Kidney capillary endothelial cell (primary cell): ENCODE data around the gene MUC4.
"Not testable (repeated sequence)": the region's sequence is repeated elsewhere in the genome, so short reads cannot be mapped to it uniquely, and the experiment has no call there.

Experiments used
- DNase-seq: peaks from one replicate; pipeline ENCODE4 v3.0.0-alpha.2; 2018; ENCODE audit warnings: low spot score

MUC4 gene

DNA sequence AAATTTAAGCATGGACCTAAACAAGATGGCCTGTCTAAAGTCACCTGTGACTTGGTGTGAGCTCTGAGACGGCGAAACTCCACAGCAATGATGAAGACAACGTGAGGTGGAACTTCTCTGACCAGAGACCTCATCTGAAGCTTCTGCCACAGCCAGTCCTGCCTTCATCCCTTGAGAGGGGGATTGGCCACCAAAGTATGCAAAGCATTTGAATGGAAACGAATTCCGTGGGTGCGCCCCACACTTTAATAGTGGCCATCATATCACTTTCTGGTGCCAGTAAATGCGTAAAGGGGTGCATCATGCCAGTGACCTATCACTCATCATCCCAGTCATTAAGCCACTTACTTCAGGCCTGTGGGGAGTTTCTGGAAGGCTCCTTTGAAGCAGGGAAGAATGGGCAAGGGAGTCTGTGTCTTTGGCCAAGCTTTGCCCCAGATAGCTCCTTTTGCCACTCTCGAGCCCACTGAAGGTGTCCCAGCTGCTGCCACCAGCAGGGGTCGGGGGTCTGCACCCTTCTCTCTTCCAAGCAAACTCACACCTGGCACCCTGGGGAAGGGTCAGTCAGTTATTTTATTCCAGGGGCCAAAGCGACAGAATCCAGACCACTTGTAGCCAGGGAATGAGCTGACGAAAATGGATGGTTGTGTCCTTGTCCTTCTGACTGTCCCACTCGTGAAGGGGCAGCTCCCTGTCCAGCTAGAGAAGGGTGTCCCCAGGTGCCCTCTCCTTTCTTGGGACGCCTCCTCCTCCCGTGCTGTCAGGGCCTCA lies 73.3 kb downstream of the MUC4 start:
- DNase-seq, result no peak

DNA sequence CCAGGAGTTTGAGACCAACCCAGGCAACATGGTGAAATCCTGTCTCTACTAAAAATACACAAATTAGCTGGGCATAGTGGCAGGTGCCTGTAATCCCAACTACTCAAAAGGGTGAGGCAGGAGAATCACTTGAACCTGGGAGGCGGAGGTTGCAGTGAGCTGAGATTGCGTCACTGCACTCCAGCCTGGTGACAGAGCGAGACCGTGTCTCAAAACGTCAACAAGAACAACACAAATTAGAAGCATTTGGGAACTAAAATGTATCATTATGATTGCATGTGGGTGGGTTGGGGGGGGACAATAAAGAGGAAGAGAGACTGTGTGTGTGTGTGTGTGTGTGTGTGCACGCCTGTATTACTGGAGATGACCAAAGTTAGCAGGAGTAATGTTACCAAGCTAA lies 73.9 kb downstream of the MUC4 start:
- not testable (repeated sequence) for DNase-seq

DNA sequence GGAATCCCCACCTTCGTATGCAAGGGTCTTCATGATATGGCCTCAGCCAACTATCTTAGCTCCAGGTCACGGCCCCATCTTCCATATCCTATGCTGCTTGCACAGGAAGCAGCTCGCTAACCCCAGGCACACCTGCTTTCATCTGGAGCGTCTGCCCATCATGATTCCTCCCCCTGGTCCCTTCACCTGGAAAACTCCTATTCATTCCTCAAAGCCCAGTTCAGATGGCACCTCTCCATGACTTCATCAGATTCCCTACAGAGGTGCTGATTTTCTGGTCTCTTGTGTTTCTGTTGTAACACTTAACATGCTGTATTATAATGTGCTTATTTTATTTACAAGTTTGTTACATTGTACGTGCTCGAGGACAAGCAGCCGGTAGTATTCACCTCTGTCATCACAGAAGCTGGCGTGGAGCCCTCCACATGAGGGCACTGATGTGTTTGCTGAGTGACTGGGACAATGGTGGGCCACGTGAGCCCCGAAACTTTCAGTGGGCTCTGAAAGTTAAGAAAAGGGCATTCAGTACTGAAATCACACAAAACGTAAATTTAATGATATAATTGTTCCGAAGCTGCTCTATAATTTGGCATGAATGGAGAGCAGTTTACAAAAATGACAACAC lies 74.8 kb downstream of the MUC4 start:
- no peak for DNase-seq

DNA sequence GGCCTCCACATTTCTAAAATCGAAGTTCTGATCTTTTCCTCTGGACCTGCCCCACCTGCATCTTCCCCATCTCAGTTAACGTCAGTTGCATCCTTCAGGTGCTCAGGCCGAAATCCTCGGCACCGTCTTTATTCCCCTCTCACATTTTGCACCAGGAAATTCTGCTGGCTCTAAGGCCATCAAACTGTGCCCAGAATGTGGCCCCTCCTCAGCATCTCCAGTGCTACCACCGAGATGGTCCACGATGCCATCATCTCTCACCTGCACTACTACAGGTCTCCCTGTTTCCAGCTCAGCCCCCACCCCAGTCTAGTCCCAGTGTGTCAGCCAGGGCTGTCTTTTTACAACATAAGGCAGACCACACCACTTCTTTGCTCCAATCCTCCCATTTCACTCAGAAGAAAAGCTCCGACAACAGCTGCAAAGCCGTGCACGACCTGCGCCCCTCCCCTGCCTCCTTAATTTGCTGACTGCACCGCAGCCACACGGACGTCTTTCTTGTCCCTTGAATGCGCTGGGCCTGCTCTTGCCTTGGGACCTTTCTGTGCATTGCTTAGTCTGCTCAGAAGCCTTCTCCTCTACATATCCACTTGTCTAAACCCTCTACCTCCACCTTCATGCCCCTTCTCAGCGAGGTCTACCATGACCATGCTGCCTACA lies 76.6 kb downstream of the MUC4 start:
- DNase-seq, result no peak

DNA sequence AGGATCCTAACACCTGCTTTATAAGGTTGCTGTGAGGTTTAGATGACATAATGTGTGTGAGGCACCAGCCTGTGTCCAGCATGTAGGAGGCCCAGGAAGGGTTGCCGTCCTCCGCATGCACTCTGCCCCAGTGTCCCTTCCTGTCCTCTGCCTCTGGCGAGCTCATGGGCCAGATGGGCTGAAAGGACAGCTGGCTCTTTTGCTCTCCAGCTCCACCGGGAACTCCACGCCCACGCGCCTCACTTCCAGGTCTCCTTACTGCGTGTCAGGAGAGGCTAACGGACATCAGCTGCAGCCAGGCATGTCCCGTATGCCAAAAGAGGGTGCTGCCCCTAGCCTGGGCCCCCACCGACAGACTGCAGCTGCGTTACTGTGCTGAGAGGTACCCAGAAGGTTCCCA lies 78.8 kb downstream of the MUC4 start:
- no peak for DNase-seq

DNA sequence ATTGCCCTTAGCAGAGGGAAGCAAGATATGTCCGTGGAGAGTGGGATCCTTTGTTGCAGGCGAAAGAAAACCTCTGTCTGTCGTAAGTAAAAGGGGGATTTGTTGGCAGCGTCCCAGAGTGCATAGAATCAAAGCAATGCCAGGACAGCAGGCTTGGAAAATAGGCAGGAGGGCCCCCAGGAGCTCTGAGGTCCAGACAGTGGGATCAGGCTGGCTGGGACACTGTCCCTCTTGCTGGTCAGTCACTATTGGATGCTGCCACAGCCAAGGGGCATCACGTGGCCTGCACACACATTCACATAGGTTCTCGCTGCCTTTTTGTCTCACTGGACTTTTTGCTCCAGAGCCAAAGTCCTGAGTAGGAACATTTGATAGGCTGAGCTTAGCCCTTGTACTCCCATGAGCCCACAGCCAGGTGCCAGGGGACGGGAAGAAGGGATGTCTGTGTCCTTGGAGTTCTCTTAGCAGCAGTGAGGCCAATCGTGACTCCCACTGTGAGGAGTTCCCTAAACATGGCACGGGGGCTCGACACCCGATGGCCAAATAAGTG lies 80.3 kb downstream of the MUC4 start:
- DNase-seq, result no peak

DNA sequence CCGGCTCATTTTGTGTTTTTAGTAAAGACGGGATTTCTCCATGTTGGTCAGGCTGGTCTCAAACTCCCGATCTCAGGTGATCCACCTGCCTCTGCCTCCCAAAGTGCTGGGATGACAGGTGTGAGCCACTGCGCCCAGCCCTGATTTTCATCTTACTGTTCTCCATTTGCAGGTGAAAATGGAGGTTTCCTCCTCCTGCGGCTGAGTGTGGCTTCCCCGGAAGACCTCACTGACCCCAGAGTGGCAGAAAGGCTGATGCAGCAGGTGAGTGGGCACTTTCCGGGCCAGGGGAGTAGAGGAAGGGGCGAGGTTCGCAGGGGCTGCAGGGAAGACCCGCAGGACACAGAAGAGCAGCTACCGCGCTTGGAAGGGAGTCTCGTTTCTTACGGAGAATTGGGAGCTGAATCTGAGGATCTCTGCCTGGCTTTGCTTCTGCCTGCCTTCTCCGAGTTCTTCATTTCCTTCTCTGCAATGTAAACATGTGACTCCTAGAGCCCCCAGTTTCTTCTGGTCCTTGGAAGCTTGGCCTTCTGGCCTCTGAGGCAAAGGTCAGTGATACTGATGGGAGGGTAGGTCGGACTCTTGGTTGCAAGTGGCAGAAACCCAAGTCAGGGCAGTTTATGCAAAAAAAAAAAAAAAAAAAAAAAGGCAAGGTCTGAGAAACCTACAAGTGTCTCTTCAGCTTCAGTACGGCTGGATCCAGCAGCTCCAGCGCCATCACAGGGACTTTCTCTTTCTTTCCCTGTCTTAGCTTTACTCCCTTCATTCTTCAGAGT lies 82.1 kb downstream of the MUC4 start:
- no peak for DNase-seq

DNA sequence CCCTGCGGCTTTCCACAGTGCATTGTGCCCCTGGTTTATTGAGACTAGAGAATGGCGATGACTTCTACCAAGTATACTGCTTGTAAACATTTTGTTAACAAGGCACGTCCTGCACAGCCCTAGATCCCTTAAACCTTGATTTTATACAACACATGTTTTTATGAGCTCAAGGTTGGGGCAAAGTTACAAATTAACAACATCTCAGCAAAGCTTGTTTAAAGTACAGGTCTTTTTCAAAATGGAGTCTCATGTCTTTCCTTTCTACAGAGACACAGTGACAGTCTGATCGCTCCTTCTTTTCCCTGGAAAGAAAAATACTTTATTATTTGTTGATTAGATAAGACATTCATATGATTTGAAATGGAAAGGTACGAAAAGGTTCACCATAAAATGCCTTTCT lies 82.9 kb downstream of the MUC4 start:
- DNase-seq, result not testable (repeated sequence)

DNA sequence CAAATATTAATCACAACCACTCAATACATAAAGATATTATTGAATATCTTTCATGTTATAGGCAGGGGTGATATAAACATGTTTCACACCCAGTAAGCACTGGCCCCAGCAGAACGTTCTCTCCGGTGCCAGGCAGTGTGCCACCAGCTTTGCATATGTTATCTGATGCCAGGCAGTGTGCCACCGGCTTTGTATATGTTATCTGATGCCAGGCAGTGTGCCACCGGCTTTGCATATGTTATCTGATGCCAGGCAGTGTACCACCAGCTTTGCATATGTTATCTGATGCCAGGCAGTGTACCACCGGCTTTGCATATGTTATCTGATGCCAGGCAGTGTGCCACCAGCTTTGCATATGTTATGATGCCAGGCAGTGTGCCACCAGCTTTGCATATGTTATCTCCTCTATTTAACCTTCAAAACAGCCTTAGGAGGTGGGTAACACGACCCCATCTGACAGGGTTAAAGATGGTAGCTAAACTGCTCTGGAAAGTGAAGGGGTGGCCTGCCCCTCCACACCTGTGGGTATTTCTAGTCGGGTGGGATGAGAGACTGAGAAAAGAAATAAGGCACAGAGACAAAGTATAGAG lies 84.0 kb downstream of the MUC4 start:
- DNase-seq, result no peak

DNA sequence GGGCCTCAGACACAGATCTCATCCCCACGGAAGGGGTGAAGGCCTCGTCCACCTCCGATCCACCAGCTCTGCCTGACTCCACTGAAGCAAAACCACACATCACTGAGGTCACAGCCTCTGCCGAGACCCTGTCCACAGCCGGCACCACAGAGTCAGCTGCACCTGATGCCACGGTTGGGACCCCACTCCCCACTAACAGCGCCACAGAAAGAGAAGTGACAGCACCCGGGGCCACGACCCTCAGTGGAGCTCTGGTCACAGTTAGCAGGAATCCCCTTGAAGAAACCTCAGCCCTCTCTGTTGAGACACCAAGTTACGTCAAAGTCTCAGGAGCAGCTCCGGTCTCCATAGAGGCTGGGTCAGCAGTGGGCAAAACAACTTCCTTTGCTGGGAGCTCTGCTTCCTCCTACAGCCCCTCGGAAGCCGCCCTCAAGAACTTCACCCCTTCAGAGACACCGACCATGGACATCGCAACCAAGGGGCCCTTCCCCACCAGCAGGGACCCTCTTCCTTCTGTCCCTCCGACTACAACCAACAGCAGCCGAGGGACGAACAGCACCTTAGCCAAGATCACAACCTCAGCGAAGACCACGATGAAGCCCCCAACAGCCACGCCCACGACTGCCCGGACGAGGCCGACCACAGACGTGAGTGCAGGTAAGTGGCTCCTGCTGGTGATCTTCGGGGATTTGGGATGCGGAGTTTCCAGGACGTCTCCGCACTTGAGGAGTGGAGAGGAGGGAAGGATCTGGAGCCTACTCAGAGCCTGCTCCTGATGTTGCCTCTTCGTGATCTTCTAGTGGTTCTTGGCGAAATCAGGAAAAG lies 85.6 kb downstream of the MUC4 start:
- DNase-seq, result not testable (repeated sequence)

DNA sequence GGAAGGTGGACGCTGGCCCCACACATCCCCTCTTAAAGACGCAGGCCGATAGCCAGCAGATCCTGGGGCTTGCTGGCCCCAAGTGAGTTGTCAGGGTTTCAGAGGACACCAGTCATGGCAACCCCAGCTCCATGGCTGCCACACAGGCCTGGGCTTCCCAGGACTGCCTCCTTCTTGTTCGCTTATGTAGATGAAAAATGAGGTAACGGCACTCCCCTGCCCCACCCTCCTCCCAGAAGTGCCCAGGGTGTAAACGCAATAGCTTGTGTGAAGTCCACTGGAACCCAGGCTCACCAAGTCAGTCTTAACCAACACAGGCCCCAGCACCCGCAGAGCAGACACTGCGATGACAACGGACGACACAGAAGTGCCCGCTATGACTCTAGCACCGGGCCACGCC lies 87.4 kb downstream of the MUC4 start:
- not testable (repeated sequence) for DNase-seq

DNA sequence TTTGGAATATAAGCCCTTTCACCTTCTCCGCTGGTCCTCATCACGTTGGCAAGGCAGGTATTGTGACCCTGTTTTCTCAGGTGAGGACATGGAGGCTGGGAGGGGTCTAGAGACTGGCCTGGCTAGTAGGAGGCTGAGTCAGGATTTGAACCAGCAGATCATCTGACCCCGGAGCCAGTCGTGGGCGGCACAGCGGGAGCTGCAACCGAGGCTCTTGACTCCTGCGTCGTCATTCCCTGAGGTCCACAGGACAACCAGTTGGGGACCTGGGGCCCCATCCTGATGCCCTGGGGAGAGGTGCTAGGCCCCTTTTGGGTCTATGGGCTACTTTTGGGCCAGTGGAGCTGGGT lies 88.8 kb downstream of the MUC4 start:
- not testable (repeated sequence) for DNase-seq

DNA sequence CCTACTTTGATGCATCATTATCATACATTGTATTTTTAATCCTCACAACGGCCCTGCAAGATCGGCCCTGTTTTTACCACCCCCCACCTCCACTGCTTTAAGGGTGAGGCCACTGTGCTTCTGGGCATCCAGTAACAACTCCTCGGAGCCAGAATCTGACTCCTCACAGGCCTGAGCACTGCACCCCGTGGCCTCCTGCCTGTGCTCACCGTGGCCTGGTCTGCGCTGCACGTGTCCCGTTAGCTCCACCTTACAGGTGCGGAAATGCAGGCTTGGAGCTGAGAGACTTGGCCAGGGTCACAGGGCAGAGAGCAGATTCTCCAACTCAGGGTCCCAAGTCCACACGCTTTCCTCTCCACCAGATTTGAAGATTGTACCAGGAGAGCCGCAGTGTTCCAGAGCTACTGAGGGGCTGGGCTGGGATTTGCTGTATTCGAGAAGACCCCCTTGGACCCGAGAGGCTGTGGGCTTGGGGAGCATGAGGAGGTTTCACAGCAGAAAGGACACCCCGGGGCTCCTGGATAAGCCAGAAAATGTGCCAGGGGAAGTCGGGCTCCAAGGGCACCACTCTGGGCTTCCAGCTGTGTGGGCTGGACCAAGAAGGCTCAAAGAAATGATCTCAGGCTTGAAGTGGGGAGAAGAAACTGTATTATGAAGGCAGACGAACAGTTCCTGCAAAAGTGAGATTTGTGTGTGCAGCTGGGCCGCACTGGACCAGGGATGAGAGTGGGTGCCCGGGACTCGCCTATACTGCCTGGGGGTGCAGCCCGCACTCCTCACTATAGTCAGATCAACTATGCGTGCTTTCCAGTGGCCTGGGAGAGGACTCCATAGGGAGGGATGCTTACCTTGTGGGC lies 89.4 kb downstream of the MUC4 start:
- DNase-seq, result not testable (repeated sequence)

DNA sequence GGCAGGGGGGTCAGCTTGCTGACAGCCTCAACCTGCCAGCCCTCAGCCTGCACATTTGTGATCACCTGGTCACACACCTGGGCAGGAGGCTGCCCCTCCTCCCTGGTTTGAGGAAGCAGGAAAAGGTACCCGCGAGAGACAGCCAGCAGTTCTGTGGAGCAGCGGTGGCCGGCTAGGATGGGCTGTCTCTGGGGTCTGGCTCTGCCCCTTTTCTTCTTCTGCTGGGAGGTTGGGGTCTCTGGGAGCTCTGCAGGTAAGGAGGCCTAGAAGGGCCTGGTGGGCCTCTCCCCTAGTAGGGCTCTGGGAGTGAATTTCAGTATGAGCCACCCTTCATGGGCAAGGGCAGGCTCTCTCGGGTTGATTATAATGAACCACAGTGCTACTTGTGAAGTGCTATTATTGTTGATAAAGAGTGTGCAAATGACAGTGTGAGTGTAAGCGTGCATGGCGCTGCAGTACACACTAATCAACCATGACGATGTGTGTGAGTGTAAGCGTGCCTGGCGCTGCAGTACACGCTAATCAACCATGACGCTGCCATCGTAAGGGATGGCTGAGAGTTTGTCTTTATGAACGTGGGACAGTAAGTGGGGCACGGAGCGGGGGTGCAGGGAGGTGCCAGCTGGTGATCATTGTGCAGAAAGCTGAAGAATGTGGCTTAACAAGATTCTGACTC lies 90.8 kb downstream of the MUC4 start, which contains the start of gene MUC20:
Gene MUC20 (plus strand): TSS at position 148 of the 676 bp plus-strand sequence. CDS start 30 bp downstream, at position 178.
- DNase-seq, result not testable (repeated sequence)

DNA sequence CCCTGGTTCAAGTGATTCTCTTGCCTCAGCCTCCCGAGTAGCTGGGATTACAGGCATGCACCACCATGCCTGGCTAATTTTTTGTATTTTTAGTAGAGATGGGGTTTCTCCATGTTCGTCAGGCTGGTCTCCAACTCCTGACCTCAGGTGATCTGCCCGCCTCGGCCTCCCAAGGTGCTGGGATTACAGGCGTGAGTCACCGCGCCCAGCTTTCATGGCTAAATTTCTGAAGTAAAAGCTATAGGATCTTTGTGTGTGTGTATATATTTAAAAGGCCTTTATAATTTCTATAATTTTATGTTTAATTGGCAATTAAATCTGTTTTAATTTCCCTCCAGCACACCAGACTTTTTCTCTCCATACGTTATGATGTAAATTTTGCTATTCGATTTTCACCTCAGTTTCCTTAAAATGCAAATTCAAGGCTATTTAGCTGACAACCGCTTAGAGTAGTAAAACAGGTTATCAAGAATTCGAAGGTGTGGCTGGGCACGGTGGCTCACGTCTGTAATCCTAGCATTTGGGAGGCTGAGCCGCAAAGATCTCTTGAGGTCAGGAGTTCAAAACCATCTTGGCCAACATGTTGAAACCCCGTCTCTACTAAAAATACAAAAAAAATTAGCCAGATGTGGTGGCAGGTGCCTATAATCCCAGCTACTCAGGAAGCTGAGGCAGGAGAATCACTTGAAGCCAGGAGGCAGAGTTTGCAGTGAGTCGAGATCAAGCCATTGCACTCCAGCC lies 92.0 kb downstream of the MUC4 start:
- not testable (repeated sequence) for DNase-seq

DNA sequence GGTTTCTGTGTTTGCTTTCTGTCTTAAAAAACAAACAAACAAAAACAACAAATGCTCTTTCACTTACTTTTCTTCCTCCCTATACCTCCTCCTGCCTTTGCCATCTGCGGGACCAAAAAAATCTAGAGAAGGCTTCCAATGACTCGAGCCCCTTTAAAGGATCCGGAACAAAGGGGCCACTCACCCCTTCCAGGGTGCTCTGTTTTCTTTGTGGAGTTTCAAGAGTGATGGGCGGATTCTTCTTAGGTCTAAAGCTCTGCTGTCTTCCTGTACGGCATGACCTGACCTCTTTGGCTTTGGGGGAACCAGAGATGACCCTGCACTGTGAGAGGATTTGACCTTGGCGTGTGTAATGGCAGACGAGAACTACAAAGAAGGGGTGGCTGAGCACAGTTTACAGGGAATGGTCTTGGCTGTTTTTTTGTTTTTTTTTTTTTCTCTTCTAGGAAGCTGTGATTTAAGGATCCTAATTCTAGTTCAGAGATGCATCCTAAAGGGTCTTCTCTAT lies 93.2 kb downstream of the MUC4 start:
- DNase-seq, result no peak

DNA sequence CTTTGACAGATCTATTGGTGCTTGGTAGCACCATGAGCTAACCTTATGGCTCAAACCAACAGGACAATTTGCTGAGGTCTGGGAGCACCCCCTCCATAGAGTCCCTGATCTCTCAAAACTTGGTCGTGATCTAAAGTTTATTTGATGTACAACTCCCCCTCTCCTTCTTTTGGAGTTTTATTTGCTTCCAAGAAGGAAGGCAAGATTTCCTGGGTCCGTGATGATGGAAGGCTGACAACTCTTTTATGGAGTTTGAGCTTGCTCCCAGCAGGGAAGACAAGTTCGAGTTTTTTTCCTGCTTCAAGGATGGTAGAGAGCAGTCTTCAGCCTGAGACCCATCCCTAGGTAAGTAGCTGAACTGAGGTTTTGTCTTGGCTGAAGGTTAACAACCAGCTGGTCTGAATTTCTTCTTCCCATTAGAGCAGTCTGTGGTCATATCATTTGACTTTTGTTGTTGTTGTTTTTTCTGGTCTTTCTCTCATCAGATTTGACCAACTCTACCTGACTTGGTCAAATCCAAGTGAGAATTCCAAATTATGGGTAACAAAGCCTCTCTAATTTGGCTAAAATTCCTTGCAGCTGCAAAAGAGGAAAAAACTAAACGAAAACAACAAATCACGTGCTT lies 93.8 kb downstream of the MUC4 start:
- no peak for DNase-seq

DNA sequence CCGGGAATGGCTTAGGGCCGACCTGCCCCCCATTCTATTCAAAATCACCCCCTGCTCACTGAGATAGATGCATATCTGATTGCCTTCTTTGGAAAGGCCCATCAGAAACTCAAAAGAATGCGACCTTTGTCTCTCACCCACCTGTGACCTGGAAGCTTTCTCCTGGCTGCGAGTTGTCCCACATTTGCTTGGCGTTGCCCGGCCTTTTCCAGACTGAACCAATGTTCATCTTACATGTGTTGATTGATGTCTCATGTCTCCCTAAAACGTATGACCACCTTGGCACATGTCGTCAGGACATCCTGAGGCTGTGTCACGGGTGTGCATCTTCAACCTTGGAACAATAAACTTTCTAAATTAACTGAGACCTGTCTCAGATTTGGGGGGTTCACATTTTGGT lies 94.3 kb downstream of the MUC4 start:
- DNase-seq, result no peak
